Stomach (tissue), 9 donors: ENCODE data around the gene KIAA0930. TPM values are rescaled to one million over a fixed set of nuclear protein-coding genes. Genes with fewer than 3 reads are reported as not detected.

Experiments
- DNase-seq, 2 donors: peaks; one replicate each; pipeline versions ENCODE4 v3.0.0 to v3.0.0-alpha.2; 2013 to 2019
- H3K27ac ChIP-seq, 5 donors: fragments of 200-600 bp in 4 of 5; sonication (generic) in 4 of 5; one replicate each; pipeline ENCODE4 v1.5.1; 2013 to 2019; ENCODE audit warnings: mild to moderate bottlenecking in 1 of 5, moderate library complexity in 1 of 5
- H3K27me3 ChIP-seq, 3 donors: fragments of 200-600 bp; sonication (generic); one replicate each; pipeline ENCODE4 v1.5.1; 2017 to 2019; ENCODE audit warnings: mixed run types in 1 of 3
- H3K36me3 ChIP-seq, 4 donors: fragments of 200-600 bp; sonication (generic); 1 replicate in 3 of 4; 2 replicates in 1 of 4; pipeline ENCODE4 v1.5.1; 2016 to 2019
- H3K4me1 ChIP-seq, 4 donors: fragments of 200-600 bp; sonication (generic); one replicate each; pipeline ENCODE4 v1.5.1; 2016 to 2019
- H3K4me3 ChIP-seq, 4 donors: fragments of 200-600 bp; sonication (generic) in 3 of 4; one replicate each; pipeline ENCODE4 v1.5.1; 2016 to 2019; ENCODE audit warnings: mild to moderate bottlenecking in 1 of 4
- H3K9me3 ChIP-seq, 4 donors: fragments of 200-600 bp; sonication (generic); one replicate each; pipeline ENCODE4 v1.5.1; 2016 to 2019
- CTCF ChIP-seq, 7 experiments: fragments of 450-650 bp in 4 of 7; fragments of 200-600 bp in 3 of 7; sonication (generic) in 3 of 7; IDR thresholded peaks; one replicate each; pipeline ENCODE4 v1.5.1; 2016 to 2019; ENCODE audit warnings: antibody characterized with exemption in 7 of 7, control low read depth in 2 of 7, mild to moderate bottlenecking in 1 of 7
- EP300 ChIP-seq: sonication (generic); formaldehyde crosslinking; IDR thresholded peaks from one replicate; pipeline ENCODE4 v1.6.1; 2017; ENCODE audit warnings: antibody characterized with exemption
- POLR2A ChIP-seq, 4 donors: fragments of 450-650 bp; IDR thresholded peaks; one replicate each; pipeline ENCODE4 v1.6.1; 2016; ENCODE audit warnings: antibody characterized with exemption in 4 of 4, control low read depth in 2 of 4, mild to moderate bottlenecking in 1 of 4, moderate library complexity in 1 of 4
- POLR2AphosphoS5 ChIP-seq, 3 donors: sonication (generic); formaldehyde crosslinking; IDR thresholded peaks; one replicate each; pipeline ENCODE4 v1.6.1; 2016; ENCODE audit warnings: antibody characterized with exemption in 3 of 3
- WGBS, 5 donors: extraction: QIAGEN DNeasy Blood & Tissue Kit in 3 of 5; methylation state at CpG; one replicate each; pipeline versions ENCODE4 v1.1.5 to v1.1.7; 2013 to 2018; 5-methylcytosine and 5-hydroxymethylcytosine counted together
- intact Hi-C: fragments of 100-400 bp; cut with DNase I; formaldehyde crosslinking; loops from one replicate; pipeline ENCODE4 v1.15.1; 2023; ENCODE audit warnings: low total_unique reads
- polyA plus RNA-seq, 3 donors: library from polyadenylated mRNA; stranded (reverse); fragments of 200-250 nt; gene quantifications; one replicate each; pipeline ENCODE4 v1.2.3, GENCODE V29; 2013
- total RNA-seq, 5 donors: library from RNA; depleted of rRNA; stranded (reverse); fragments of >200 nt; gene quantifications; one replicate each; pipeline versions ENCODE4 v1.1.0 to v1.2.3, GENCODE V29; 2014 to 2016
- donor health status: healthy with polysubstance abuse.
- donor health status: Bipolar disorder and iron deficiency.
- donor health status: healthy.

Gene KIAA0930
- total and polyA plus RNA-seq, 8 donors = 7.1 to 42.3 (median 18.4) TPM

DNA sequence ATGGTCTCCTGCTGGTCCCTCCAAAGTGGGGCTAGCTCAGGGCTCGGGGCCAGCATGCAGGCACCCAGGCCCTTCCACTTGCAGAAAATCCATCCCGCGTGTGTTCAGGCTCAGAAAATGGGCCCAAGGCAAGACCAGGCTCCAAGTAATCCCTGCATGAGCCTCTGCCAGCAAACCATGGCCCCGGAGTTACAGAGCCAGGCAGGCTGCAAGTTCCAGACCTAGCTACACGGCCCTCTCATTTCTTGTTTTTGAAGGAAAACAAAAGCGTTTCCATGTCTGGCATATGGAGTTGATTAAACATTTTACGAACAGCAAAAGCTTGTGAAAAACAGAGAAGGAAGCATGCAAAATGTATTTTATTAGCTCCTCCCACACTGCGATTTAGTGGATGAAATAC, 29.7 kb downstream of the KIAA0930 start:
- intact Hi-C loops = no loop called here
- no peak overlapping the region for H3K4me3 ChIP-seq
- H3K9me3 ChIP-seq = no peaks in the 10 kb centered on the region
- H3K27ac ChIP-seq = no peak overlapping the region
- DNase-seq = peak in 1 of 2 donors; percentile 2
- no peaks in the 10 kb centered on the region for H3K27me3 ChIP-seq
- H3K36me3 ChIP-seq = peaks cover 0 to 38% (median 17%) of the 10 kb centered on the region in 4 donors
- TF ChIP-seq CTCF (IDR thresholded peaks at IDR 0.05) (no peak), POLR2AphosphoS5 (IDR thresholded peaks at IDR 0.05) (no peak), POLR2A (IDR thresholded peaks at IDR 0.05) (no peak), EP300 (no peak)
- H3K4me1 ChIP-seq = peaks cover 30 to 63% (median 48%) of the 10 kb centered on the region in 4 donors
- 84 to 91% (median 90%) methylated on average over 8 of the region's 8 CpGs for WGBS, 5 donors

- Histone ChIP-seq H3K4me1 (peaks cover 30 to 63% (median 48%) of the 10 kb centered on the region in 4 donors), H3K27ac (no peak overlapping the region), H3K27me3 (no peaks in the 10 kb centered on the region), H3K36me3 (peaks cover under 1 to 42% (median 21%) of the 10 kb centered on the region in 4 donors), H3K4me3 (no peak overlapping the region), H3K9me3 (no peaks in the 10 kb centered on the region)
- intact Hi-C loops = no loop called here
- peak in 1 of 2 donors; percentile 1 for DNase-seq
- WGBS, 5 donors = 82 to 92% (median 90%) methylated on average over 11 of the region's 11 CpGs
- TF ChIP-seq EP300 = no peak
- no peak for TF ChIP-seq POLR2AphosphoS5 (IDR thresholded peaks at IDR 0.05)
- TF ChIP-seq CTCF (IDR thresholded peaks at IDR 0.05) = no peak
- TF ChIP-seq POLR2A (IDR thresholded peaks at IDR 0.05) = no peak
Measured at GRCh38 chr22:45210577-45210976, 30.1 kb downstream of the KIAA0930 start.

GRCh38 chr22:45210174-45210573, 30.5 kb downstream of the KIAA0930 start:
- intact Hi-C loops = no loop called here
- Histone ChIP-seq H3K36me3 (peaks cover 4 to 46% (median 25%) of the 10 kb centered on the region in 4 donors), H3K4me1 (peaks cover 30 to 63% (median 48%) of the 10 kb centered on the region in 4 donors), H3K9me3 (no peaks in the 10 kb centered on the region), H3K4me3 (no peak overlapping the region), H3K27ac (no peak overlapping the region), H3K27me3 (no peaks in the 10 kb centered on the region)
- TF ChIP-seq EP300 = no peak
- TF ChIP-seq CTCF (IDR thresholded peaks at IDR 0.05) = no peak
- TF ChIP-seq POLR2AphosphoS5 (IDR thresholded peaks at IDR 0.05) = no peak
- TF ChIP-seq POLR2A (IDR thresholded peaks at IDR 0.05) = no peak
- DNase-seq = peak in 1 of 2 donors; percentile 3
- 94 to 100% (median 97%) methylated on average over 1 to 7 of the region's 7 CpGs for WGBS, 5 donors

- peaks cover 30 to 63% (median 48%) of the 10 kb centered on the region in 4 donors for H3K4me1 ChIP-seq
- peak in 1 of 2 donors; percentile 48 for DNase-seq
- intact Hi-C loops = no loop called here
- peak overlapping the region in 2 of 5 donors; percentile 21 to 22 for H3K27ac ChIP-seq
- H3K36me3 ChIP-seq = peaks cover 10 to 56% (median 35%) of the 10 kb centered on the region in 4 donors
- no peaks in the 10 kb centered on the region for H3K27me3 ChIP-seq
- no peaks in the 10 kb centered on the region for H3K9me3 ChIP-seq
- no peak for TF ChIP-seq EP300
- peak in 3 of 7 experiments; percentile 36 to 56 (median 37) for TF ChIP-seq CTCF (IDR thresholded peaks at IDR 0.05)
- WGBS, 5 donors = 52 to 74% (median 57%) methylated on average over 11 to 29 of the region's 29 CpGs
- H3K4me3 ChIP-seq = no peak overlapping the region
Measured at GRCh38 chr22:45208993-45209838, 31.5 kb downstream of the KIAA0930 start.
